Globus pallidus (tissue), 1 donor: ENCODE results near the gene KCNMA1.

Experiments used
- DNase-seq: peaks from one replicate; pipeline ENCODE4 v3.0.0-alpha.2; 2015; ENCODE audit warnings: low spot score

KCNMA1 gene

GRCh38 chr10:77634939-77635338 lies 2.7 kb downstream of the KCNMA1 start:
- DNase-seq = no peak

- DNase-seq = no peak
Observed at GRCh38 chr10:77633376-77633775, 4.2 kb downstream of the KCNMA1 start.

- peak; percentile 47 for DNase-seq
Observed at GRCh38 chr10:77631241-77631640, 6.4 kb downstream of the KCNMA1 start.

GRCh38 chr10:77630507-77630848 lies 7.1 kb downstream of the KCNMA1 start:
- DNase-seq = no peak

- no peak for DNase-seq
Observed at GRCh38 chr10:77629775-77630506, 7.7 kb downstream of the KCNMA1 start.

GRCh38 chr10:77628906-77629730 lies 8.5 kb downstream of the KCNMA1 start:
- DNase-seq = no peak

GRCh38 chr10:77626266-77626935 lies 11.2 kb downstream of the KCNMA1 start:
- no peak for DNase-seq

- DNase-seq = no peak
Observed at GRCh38 chr10:77625379-77625778, 12.2 kb downstream of the KCNMA1 start.

GRCh38 chr10:77622889-77623291 lies 14.7 kb downstream of the KCNMA1 start:
- DNase-seq = peak; percentile 49

- DNase-seq = no peak
Observed at GRCh38 chr10:77620731-77621130, 16.9 kb downstream of the KCNMA1 start.

GRCh38 chr10:77619964-77620703 lies 17.5 kb downstream of the KCNMA1 start:
- DNase-seq = no peak

- DNase-seq = no peak
Observed at GRCh38 chr10:77618117-77618516, 19.5 kb downstream of the KCNMA1 start.

- DNase-seq = no peak
Observed at GRCh38 chr10:77616766-77617165, 20.8 kb downstream of the KCNMA1 start.

- DNase-seq = no peak
Observed at GRCh38 chr10:77614778-77615625, 22.6 kb downstream of the KCNMA1 start.

GRCh38 chr10:77613476-77614130 lies 24.0 kb downstream of the KCNMA1 start:
- no peak for DNase-seq

GRCh38 chr10:77611670-77612069 lies 25.9 kb downstream of the KCNMA1 start:
- DNase-seq = no peak

GRCh38 chr10:77611221-77611620 lies 26.4 kb downstream of the KCNMA1 start:
- DNase-seq = no peak

- DNase-seq = no peak
Observed at GRCh38 chr10:77609781-77610272, 27.8 kb downstream of the KCNMA1 start.

GRCh38 chr10:77608281-77608680 lies 29.3 kb downstream of the KCNMA1 start:
- no peak for DNase-seq

- DNase-seq = no peak
Observed at GRCh38 chr10:77606751-77607150, 30.9 kb downstream of the KCNMA1 start.

- no peak for DNase-seq
Observed at GRCh38 chr10:77605466-77605865, 32.1 kb downstream of the KCNMA1 start.
